ENCODE results near the gene EIF4EBP2. TPM values are rescaled to one million over a fixed set of nuclear protein-coding genes. Genes with fewer than 3 reads are reported as not detected.
A peak's percentile ranks its signal among the peaks of the same experiment; 100 is the strongest.

The EIF4EBP2 gene
- total and polyA plus RNA-seq, 3 donors from 2014 or later: 41.2 to 50.8 (median 50.7) TPM

DNA sequence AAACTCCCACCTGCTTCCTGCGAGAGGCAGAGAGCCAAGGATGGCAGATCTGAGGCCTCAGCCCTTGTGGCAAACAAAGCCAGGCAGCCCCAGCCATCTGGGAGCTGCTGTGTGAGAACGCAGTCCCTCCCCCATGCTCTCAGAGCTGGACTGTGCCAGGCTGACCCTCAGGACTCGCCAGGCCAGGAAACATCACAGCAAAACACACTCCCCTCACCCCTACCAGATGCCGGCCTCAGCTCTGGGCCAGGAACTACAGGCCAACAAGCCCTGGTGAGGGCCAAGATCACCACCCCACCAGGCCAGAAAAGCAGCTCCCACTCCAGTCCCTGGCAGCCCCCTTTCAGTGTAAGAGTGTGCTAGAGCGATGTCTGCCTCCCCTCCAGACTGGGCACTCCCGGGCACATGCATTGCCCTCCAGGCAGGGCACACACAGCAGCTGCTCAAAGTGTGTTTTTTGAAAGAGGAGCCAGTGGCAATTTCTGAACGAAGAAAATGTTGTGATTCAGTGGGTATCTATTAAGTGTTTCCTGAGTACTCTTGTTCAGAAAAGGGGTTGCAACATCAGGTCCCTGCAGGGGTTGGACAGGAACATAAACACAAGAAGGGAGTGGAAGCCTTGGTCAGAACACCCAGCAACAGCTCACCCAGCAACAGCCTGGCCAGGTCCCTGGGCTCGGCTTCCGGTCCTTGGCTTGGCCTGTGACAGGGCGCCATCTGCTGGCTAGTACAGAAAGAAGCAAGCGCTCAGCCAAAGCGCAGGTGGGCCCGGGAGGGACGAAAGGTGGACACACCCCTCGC is 39.8 kb upstream of the EIF4EBP2 start:
- TF ChIP-seq POLR2A (IDR thresholded peaks at IDR 0.05): no peak
- TF ChIP-seq, protein P1, sequence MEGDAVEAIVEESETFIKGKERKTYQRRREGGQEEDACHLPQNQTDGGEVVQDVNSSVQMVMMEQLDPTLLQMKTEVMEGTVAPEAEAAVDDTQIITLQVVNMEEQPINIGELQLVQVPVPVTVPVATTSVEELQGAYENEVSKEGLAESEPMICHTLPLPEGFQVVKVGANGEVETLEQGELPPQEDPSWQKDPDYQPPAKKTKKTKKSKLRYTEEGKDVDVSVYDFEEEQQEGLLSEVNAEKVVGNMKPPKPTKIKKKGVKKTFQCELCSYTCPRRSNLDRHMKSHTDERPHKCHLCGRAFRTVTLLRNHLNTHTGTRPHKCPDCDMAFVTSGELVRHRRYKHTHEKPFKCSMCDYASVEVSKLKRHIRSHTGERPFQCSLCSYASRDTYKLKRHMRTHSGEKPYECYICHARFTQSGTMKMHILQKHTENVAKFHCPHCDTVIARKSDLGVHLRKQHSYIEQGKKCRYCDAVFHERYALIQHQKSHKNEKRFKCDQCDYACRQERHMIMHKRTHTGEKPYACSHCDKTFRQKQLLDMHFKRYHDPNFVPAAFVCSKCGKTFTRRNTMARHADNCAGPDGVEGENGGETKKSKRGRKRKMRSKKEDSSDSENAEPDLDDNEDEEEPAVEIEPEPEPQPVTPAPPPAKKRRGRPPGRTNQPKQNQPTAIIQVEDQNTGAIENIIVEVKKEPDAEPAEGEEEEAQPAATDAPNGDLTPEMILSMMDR (IDR thresholded peaks at IDR 0.05): peak; percentile 81 to 95 (median 92)
- Histone ChIP-seq H3K9me3 (no peaks in the 10 kb centered on the region), H3K4me3 (no peak overlapping the region), H3K36me3 (ENCODE audit: low read depth, missing control alignments) (no peaks in the 10 kb centered on the region), H3K4me1 (peaks cover 7% of the 10 kb centered on the region), H3K27me3 (no peaks in the 10 kb centered on the region), H3K27ac (peak overlapping the region; percentile 69 to 80)
- DNase-seq: peak; percentile 94
- 2 to 15% methylated on average over 9 to 15 of the region's 15 CpGs for WGBS, 2 donors
- intact Hi-C loops (cut with DNase I; ENCODE audit: low total_unique reads): loop anchor here (5.0 kb wide), 1 partner anchor 142 kb away; no protein-coding TSS in a partner anchor

DNA sequence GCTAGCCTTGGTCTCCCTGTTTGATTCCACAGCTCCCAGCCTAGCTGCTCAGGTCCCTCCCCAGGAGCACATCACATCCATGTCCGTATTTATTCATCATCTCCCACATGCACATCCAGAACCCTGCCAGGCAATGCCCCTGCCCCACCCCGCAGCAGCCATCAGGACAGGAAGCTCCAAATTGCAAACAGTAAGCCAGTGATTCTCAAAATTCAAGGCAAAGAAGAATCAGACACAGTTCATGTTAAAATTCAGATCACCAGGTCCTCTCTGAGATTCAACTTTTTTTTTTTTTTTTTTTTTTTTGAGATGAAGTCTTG is 39.2 kb upstream of the EIF4EBP2 start:
- Histone ChIP-seq H3K36me3 (ENCODE audit: low read depth, missing control alignments) (no peaks in the 10 kb centered on the region), H3K9me3 (no peaks in the 10 kb centered on the region), H3K27me3 (no peaks in the 10 kb centered on the region), H3K4me3 (no peak overlapping the region), H3K4me1 (peaks cover 7% of the 10 kb centered on the region), H3K27ac (no peak overlapping the region)
- no peak for TF ChIP-seq POLR2A (IDR thresholded peaks at IDR 0.05)
- TF ChIP-seq, protein P1 (IDR thresholded peaks at IDR 0.05): no peak
- 11 to 30% methylated on average over 2 of the region's 2 CpGs for WGBS, 2 donors
- DNase-seq: no peak
- intact Hi-C loops (cut with DNase I; ENCODE audit: low total_unique reads): loop anchor here (5.0 kb wide), 1 partner anchor 142 kb away; no protein-coding TSS in a partner anchor

DNA sequence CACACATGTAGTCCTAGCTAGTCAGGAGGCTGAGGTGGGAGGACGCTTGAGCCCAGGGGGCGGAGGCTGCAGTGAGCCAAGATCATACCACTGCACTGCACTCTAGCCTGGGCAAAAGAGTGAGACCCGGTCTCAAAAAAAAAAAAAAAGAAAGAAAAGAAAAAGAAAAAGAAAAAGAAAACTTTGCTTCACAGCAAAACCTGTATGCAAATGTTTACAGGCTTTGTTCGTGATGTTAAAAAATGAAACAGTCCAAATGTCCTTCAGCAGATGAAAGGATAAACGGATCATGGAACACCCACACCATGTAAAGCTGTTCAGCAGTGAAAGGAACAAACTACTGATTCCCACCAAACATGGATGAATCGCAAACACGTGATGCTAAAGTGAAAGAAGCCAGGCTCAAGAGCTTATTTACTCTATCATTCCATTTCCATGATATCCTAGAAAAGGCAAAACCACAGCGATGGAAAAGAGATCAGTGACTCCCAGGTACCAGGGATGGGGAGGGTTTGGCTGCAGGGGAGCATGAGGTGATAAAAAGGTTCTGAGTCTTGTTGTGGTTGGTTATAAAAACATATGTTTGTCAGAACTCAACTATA is 36.6 kb upstream of the EIF4EBP2 start:
- WGBS, 2 donors: 69 to 71% methylated on average over 8 of the region's 8 CpGs
- Histone ChIP-seq H3K4me1 (peaks cover 7% of the 10 kb centered on the region), H3K27ac (no peak overlapping the region), H3K9me3 (no peaks in the 10 kb centered on the region), H3K36me3 (ENCODE audit: low read depth, missing control alignments) (no peaks in the 10 kb centered on the region), H3K27me3 (no peaks in the 10 kb centered on the region), H3K4me3 (no peak overlapping the region)
- TF ChIP-seq, protein P1 (IDR thresholded peaks at IDR 0.05): no peak
- TF ChIP-seq POLR2A (IDR thresholded peaks at IDR 0.05): no peak
- intact Hi-C loops (cut with DNase I; ENCODE audit: low total_unique reads): no loop called here
- no peak for DNase-seq

DNA sequence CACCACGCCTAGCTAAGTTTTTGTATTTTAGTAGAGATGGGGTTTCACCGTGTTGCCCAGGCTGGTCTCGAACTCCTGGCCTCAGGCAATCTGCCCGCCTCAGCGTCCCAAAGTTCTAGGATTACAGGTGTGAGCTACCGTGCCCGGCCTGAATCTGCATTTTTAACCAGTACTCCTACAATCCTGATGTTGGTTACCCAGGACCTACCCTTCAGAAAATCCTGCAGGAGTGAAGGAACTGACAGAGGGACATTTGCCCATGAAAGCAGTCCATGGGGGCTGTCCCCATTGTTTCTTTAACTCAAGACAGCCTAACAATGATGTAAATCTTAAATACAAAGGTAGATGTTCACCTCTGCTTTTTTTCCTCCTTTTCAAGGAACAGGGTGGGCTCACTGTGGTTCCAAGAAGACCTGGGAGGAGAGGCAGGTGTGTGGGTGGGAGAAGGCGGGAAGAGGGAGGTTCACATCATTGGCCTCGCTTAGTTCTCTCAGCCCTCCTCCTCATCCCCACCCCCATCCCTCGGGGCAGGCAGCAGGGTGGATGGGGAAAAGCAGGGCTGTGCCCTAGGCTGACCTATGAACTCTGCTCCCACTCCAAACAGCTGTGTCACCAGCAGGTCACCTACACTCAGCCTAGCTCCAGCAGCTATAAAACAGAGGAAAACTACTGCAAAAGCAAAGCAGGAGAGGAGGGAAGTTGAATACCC is 35.0 kb upstream of the EIF4EBP2 start:
- no peak for TF ChIP-seq POLR2A (IDR thresholded peaks at IDR 0.05)
- TF ChIP-seq, protein P1 (IDR thresholded peaks at IDR 0.05): no peak
- H3K4me1 ChIP-seq: peaks cover 5% of the 10 kb centered on the region
- DNase-seq: no peak
- H3K27ac ChIP-seq: no peak overlapping the region
- 84 to 85% methylated on average over 10 of the region's 10 CpGs for WGBS, 2 donors
- H3K27me3 ChIP-seq: no peaks in the 10 kb centered on the region
- intact Hi-C loops (cut with DNase I; ENCODE audit: low total_unique reads): no loop called here
- no peaks in the 10 kb centered on the region for H3K36me3 ChIP-seq (ENCODE audit: low read depth, missing control alignments)
- no peak overlapping the region for H3K4me3 ChIP-seq
- no peaks in the 10 kb centered on the region for H3K9me3 ChIP-seq
